Subcutaneous abdominal adipose tissue (tissue), 5 donors: Measurements from ENCODE around the gene PDZD2.

Experiments used
- H3K27ac ChIP-seq: one replicate; pipeline ENCODE4 v1.7.0; 2013; ENCODE audit warnings: low read depth, mild to moderate bottlenecking, inconsistent platforms, low read length, moderate library complexity
- H3K27me3 ChIP-seq, 5 donors: one replicate each; pipeline ENCODE4 v1.7.0; 2013; ENCODE audit warnings: low read length in 5 of 5, inconsistent platforms in 1 of 5; ENCODE audit not compliant: control insufficient read depth in 5 of 5, insufficient read depth in 4 of 5
- H3K36me3 ChIP-seq, 5 donors: one replicate each; pipeline ENCODE4 v1.7.0; 2013; ENCODE audit warnings: low read length in 5 of 5; ENCODE audit not compliant: control insufficient read depth in 5 of 5, insufficient read depth in 5 of 5
- H3K4me1 ChIP-seq, 5 donors: one replicate each; pipeline ENCODE4 v1.7.0; 2013; ENCODE audit warnings: low read length in 5 of 5, mild to moderate bottlenecking in 3 of 5, moderate library complexity in 1 of 5; ENCODE audit not compliant: control insufficient read depth in 5 of 5, insufficient read depth in 5 of 5
- H3K4me3 ChIP-seq, 5 donors: one replicate each; pipeline ENCODE4 v1.7.0; 2013; ENCODE audit warnings: low read length in 5 of 5, low read depth in 1 of 5
- H3K9ac ChIP-seq, 5 donors: one replicate each; pipeline ENCODE4 v1.7.0; 2013; ENCODE audit warnings: low read length in 5 of 5, mild to moderate bottlenecking in 4 of 5, moderate library complexity in 3 of 5
- H3K9me3 ChIP-seq, 5 donors: one replicate each; pipeline ENCODE4 v1.7.0; 2013; ENCODE audit warnings: low read length in 5 of 5; ENCODE audit not compliant: control insufficient read depth in 5 of 5
- donor health status: healthy.
- donor health status: healthy.
- donor health status: healthy.
- donor health status: healthy.
- donor health status: healthy.

Gene PDZD2

DNA sequence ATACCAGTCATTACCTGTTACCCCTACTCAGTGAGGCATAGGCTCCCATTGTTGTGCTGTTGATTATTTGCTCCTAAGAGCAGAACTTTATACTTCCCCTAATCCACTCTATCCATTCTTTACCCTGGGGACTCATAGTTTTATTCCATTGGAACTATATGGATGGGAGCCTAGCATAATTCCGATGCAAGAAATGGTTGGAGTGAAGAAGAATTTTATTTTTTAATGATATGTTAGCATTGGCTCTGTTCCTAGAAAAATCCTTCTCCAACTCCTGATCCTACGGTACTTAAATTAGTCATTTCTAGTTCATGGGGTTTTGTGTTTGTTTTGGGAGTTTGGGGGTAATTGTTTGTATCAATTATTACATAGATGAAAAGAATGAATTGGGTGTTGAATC is 343.7 kb downstream of the PDZD2 start:
- H3K4me1 ChIP-seq: peaks cover 0 to 38% (median 32%) of the 10 kb centered on the region in 5 donors
- peaks cover 0 to 3% (median 0%) of the 10 kb centered on the region in 5 donors for H3K9me3 ChIP-seq
- H3K4me3 ChIP-seq: no peak overlapping the region
- H3K27me3 ChIP-seq: no peaks in the 10 kb centered on the region
- H3K36me3 ChIP-seq: peaks cover 0 to 11% (median 5%) of the 10 kb centered on the region in 5 donors
- no peak overlapping the region for H3K9ac ChIP-seq
- peak overlapping the region; percentile 39 for H3K27ac ChIP-seq

DNA sequence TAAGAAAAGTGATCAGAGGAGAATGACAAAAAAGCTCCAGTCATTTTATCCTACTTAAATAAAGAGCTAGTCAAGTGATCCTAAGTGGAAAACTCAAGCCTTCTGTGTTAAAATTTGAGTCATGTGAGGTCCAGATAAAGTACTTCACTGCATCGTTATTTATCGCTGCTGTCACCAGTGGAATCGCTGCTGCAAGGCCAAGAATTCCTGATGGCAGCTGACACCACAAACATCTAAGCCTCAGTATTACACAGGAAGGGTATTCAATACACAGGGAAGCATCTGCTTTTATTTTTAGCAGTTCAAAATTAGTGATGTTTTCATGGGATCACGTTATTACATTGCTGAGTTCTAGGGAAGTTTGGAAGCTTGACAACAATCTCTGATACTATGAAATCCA is 344.9 kb downstream of the PDZD2 start:
- no peak overlapping the region for H3K9ac ChIP-seq
- peaks cover 0 to 3% (median 0%) of the 10 kb centered on the region in 5 donors for H3K9me3 ChIP-seq
- H3K27me3 ChIP-seq: no peaks in the 10 kb centered on the region
- H3K36me3 ChIP-seq: peaks cover 0 to 15% (median 8%) of the 10 kb centered on the region in 5 donors
- H3K27ac ChIP-seq: peak overlapping the region; percentile 45
- peaks cover 4 to 48% (median 37%) of the 10 kb centered on the region in 5 donors for H3K4me1 ChIP-seq
- no peak overlapping the region for H3K4me3 ChIP-seq

DNA sequence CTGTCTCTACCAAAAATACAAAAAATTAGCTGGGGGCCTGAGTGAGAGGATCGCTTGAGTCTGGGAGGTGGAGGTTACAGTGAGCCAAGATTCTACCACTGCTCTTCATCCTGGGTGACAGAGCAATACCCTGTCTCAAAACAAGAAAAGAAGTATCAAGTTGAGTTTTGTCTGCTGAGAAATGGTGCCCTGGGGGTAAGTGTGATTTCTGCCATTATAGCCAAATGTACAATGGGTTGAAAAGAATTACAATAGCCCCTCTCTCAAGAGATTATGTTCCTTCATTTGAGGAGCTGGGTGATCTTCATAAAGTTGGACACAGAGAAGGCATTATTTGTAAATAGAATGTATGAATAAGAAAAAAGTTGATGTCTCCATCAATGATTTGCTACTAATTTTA is 345.8 kb downstream of the PDZD2 start:
- peaks cover 5 to 56% (median 41%) of the 10 kb centered on the region in 5 donors for H3K4me1 ChIP-seq
- H3K4me3 ChIP-seq: no peak overlapping the region
- H3K9me3 ChIP-seq: peaks cover 0 to 3% (median 0%) of the 10 kb centered on the region in 5 donors
- H3K9ac ChIP-seq: no peak overlapping the region
- H3K27me3 ChIP-seq: no peaks in the 10 kb centered on the region
- peak overlapping the region; percentile 45 for H3K27ac ChIP-seq
- H3K36me3 ChIP-seq: peaks cover 0 to 15% (median 8%) of the 10 kb centered on the region in 5 donors

DNA sequence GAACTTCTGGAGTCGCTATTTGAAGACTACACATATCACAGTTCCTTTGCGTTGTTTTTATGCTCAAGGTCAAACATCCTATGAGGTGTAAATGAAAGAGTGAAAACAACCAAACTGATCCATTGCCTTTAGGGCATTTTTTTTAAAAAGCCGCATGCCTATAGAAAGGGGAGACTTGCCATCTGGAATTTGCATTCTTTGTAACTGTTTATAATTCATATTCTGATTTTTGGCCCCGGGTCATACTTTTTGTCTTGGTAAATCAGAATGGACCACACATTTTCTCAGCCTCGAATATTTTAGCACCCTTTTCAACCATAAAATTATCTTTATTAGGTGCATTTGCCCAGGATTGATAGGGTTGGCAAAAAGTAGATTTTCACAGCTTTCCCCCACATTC is 347.2 kb downstream of the PDZD2 start:
- no peaks in the 10 kb centered on the region for H3K27me3 ChIP-seq
- H3K9me3 ChIP-seq: peaks cover 0 to 3% (median 0%) of the 10 kb centered on the region in 5 donors
- peaks cover 11 to 64% (median 54%) of the 10 kb centered on the region in 5 donors for H3K4me1 ChIP-seq
- H3K9ac ChIP-seq: no peak overlapping the region
- peak overlapping the region; percentile 20 for H3K27ac ChIP-seq
- H3K36me3 ChIP-seq: peaks cover 0 to 15% (median 8%) of the 10 kb centered on the region in 5 donors
- no peak overlapping the region for H3K4me3 ChIP-seq

DNA sequence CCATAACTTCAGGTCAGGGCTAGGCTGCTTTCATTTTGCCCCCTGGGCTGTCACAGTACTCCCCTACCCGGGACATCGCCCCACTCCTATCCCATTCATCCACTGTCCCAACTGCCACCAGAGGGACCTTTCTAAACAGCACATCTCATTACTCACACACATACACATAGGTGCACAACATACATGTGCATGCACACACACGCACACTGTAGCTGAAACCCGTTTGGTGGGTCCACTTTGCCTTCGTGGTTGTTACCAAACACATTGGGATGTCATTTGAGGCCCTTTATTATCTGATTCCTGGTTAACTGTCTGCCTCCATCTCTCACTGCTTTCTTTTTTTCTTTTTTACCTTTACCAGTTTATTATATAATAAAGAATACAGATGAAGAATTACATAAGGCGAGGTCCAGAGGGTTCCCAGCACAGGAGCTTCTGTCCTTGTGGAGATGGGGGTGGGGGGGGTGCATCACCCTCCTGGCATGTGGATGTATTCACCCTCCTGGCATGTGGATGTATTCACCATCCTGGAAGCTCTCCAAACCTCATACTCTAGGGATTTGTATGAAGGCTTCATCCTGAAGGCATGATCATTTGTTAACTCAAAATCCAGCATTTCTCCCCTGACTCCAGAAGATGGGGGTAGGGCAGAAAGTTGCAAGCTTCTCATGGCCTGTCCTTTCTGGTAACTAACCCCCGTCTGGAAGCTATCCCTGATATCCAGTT is 349.2 kb downstream of the PDZD2 start:
- H3K9ac ChIP-seq: no peak overlapping the region
- peaks cover 11 to 58% (median 42%) of the 10 kb centered on the region in 5 donors for H3K4me1 ChIP-seq
- H3K36me3 ChIP-seq: peaks cover 0 to 15% (median 8%) of the 10 kb centered on the region in 5 donors
- H3K4me3 ChIP-seq: no peak overlapping the region
- H3K27me3 ChIP-seq: no peaks in the 10 kb centered on the region
- H3K9me3 ChIP-seq: peaks cover 0 to 3% (median 0%) of the 10 kb centered on the region in 5 donors
- peak overlapping the region; percentile 93 for H3K27ac ChIP-seq

DNA sequence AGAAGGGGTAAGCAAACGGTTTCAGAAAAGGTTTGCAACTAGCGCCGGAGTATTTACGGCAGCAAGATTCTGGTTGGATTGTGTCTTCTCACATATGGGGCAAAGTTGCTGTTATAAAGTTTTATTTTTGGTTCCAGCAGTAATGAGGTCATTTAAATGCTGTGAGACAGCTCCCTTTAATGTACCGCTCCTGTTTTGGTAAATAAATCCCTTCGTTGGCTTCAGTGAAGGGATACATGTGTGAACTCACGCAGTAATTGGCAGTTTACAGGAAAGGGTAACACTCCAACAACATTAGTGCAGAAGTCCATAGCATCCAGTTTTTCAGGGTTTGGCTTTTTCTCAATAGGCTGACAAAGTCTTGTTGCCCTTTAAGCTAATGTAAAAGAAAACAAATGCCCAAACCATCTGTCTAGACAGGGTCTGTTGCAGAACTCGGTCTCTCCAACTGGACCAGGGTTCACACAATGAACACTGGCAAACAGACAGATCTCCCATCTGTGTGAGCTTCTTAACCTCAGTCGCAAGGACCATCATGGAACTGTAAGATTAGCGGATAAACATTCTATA is 351.2 kb downstream of the PDZD2 start:
- Histone ChIP-seq H3K27me3 (no peaks in the 10 kb centered on the region), H3K9ac (peak overlapping the region in 3 of 5 donors; percentile 24 to 63 (median 26)), H3K4me1 (peaks cover 11 to 52% (median 36%) of the 10 kb centered on the region in 5 donors), H3K27ac (peak overlapping the region; percentile 93), H3K36me3 (peaks cover 0 to 11% (median 8%) of the 10 kb centered on the region in 5 donors), H3K9me3 (peaks cover 0 to 3% (median 0%) of the 10 kb centered on the region in 5 donors), H3K4me3 (no peak overlapping the region)

DNA sequence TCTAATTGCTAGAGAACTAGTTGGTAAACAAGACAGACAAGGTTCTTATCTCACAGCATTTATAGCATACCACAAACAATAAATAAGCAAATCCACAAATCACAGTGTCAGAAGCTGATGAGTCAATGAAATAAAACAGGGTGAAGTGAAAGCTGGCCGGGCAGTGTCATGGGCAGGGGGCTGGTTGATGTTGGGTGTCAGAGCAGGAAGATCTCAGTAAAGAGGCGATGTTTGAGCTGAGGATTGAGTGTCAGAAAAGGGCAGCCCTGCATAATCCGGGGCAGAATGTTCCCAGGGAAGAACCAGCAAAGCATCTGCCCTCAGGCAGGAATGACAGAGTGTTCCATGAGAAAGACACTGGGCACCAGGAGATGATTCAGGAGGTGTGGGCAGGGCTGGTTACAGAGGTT is 351.8 kb downstream of the PDZD2 start:
- peaks cover 0 to 12% (median 11%) of the 10 kb centered on the region in 5 donors for H3K36me3 ChIP-seq
- peaks cover 0 to 3% (median 0%) of the 10 kb centered on the region in 5 donors for H3K9me3 ChIP-seq
- no peak overlapping the region for H3K4me3 ChIP-seq
- no peaks in the 10 kb centered on the region for H3K27me3 ChIP-seq
- H3K9ac ChIP-seq: peak overlapping the region in 2 of 5 donors; percentile 24 to 59
- H3K27ac ChIP-seq: peak overlapping the region; percentile 93
- peaks cover 11 to 52% (median 36%) of the 10 kb centered on the region in 5 donors for H3K4me1 ChIP-seq

DNA sequence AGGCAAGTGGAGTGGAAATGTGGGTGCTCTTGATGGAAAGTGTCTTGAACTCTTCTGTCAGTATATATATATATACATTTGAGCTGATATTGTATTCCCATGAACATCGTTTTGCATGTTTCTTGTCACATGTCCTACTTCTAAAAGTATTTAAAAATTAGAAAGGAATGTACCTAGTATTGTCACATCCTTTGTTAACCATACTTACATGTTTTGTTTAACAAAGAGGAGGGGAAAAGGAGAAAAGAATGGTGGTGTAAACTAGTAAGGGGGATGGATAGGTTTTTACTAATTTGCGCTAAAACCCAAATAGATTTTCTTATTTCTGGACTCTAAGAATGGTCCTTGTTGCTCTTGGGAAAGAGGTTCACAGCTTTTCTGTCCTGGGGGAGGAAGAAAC is 353.4 kb downstream of the PDZD2 start:
- Histone ChIP-seq H3K9me3 (peaks cover 0 to 2% (median 0%) of the 10 kb centered on the region in 5 donors), H3K4me3 (no peak overlapping the region), H3K36me3 (peaks cover 0 to 21% (median 12%) of the 10 kb centered on the region in 5 donors), H3K4me1 (peaks cover 11 to 52% (median 36%) of the 10 kb centered on the region in 5 donors), H3K27me3 (no peaks in the 10 kb centered on the region), H3K9ac (no peak overlapping the region), H3K27ac (peak overlapping the region; percentile 93)

DNA sequence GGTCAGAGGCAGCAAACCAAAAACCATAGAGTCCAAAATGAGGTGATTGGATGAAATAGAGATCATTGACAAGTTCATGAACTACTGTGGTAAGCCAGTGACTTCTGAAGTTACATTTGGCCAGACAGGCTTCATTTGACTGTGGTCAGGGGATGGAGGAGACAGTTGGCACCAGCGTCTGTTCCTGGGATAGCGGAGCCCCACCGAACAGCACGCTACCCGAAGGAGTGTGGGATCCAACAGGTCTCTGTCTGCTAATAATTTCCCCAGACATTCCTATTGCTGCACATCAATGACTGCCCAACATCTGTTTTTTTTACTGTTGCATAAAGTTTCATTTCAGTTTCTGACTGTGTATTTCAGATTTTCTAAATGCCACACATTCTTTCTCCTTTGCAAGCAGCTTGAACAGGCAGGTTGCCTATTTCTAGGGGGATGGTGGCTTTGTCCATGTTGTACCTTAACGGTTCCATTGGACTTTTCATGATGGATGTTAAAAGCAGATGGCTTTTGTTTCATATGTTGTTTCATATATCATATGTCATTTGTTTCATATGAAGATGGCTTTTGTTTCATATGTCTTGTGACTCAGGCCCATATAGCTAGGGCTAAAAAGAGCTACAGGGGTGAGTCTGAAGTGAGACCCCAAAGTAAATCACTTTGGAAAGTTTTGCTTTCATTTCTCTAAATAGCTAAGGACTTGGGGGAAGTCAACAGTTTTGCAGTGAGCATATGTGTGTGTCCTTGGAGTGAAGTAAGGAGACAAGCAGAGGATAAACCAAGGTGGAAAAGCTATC is 354.4 kb downstream of the PDZD2 start:
- Histone ChIP-seq H3K4me3 (no peak overlapping the region), H3K9me3 (no peaks in the 10 kb centered on the region), H3K27ac (peak overlapping the region; percentile 43), H3K27me3 (no peaks in the 10 kb centered on the region), H3K4me1 (peaks cover 11 to 48% (median 36%) of the 10 kb centered on the region in 5 donors), H3K36me3 (peaks cover 0 to 16% (median 6%) of the 10 kb centered on the region in 5 donors), H3K9ac (no peak overlapping the region)
